Pancreas (tissue), 10 donors: ENCODE data around the gene COMMD3. TPM values are rescaled to one million over a fixed set of nuclear protein-coding genes. Genes with fewer than 3 reads are reported as not detected.

Experiments used
- ATAC-seq, 4 donors: fragments of 200-7000 bp; cut with Tn5 transposase; one replicate each; pipeline versions ENCODE4 v1.8.0 to v1.9.1; 2020; ENCODE audit warnings: mild to moderate bottlenecking in 4 of 4, moderate library complexity in 4 of 4
- DNase-seq, 6 donors: peaks; one replicate each; pipeline ENCODE4 v3.0.0-alpha.2; 2020
- FAIRE-seq: peaks from 2 replicates; lab custom pipeline; 2012; peaks lifted over from hg19 to GRCh38; lab: Jason Lieb, UNC
- H3K27ac ChIP-seq, 4 donors: fragments of 200-600 bp; sonication (generic); 1 replicate in 3 of 4; 2 replicates in 1 of 4; pipeline versions ENCODE4 v1.5.0 to v1.8.0; 2020
- H3K27me3 ChIP-seq, 4 donors: fragments of 200-600 bp; one replicate each; pipeline ENCODE4 v1.8.0; 2021
- H3K36me3 ChIP-seq, 3 donors: fragments of 200-600 bp; sonication (generic) in 1 of 3; one replicate each; pipeline versions ENCODE4 v1.5.0 to v1.8.0; 2020 to 2021
- H3K4me1 ChIP-seq, 3 donors: fragments of 200-600 bp; one replicate each; pipeline ENCODE4 v1.8.0; 2021
- H3K4me3 ChIP-seq, 4 donors: fragments of 200-600 bp; sonication (generic) in 2 of 4; one replicate each; pipeline versions ENCODE4 v1.5.0 to v1.8.0; 2020 to 2021
- H3K9me3 ChIP-seq, 4 donors: fragments of 200-600 bp; one replicate each; pipeline ENCODE4 v1.8.0; 2021
- WGBS, 2 donors: extraction: QIAGEN DNeasy Blood & Tissue Kit; methylation state at CpG; one replicate each; pipeline ENCODE4 v1.1.7; 2013; 5-methylcytosine and 5-hydroxymethylcytosine counted together
- intact Hi-C, 3 donors: fragments of 100-400 bp; cut with DNase I; formaldehyde crosslinking; loops; one replicate each; pipeline versions ENCODE4 v1.11.1 to v1.14.2; 2022
- polyA plus RNA-seq, 2 donors: library from polyadenylated mRNA; stranded (reverse); fragments of 200-250 nt; gene quantifications; one replicate each; pipeline ENCODE4 v1.2.3, GENCODE V29; 2013
- total RNA-seq, 6 donors: library from RNA; stranded (reverse); fragmentation: NEBNext Ultra II Directional in 4 of 6; extraction: Animal tissue kit (Norgen Biotek cat#: 25700) in 4 of 6; gene quantifications; one replicate each; pipeline versions ENCODE4 v1.2.1 to v1.2.4, GENCODE V29; 2021 to 2023
- TF ChIP-seq, protein P1 (sequence below), 4 donors: fragments of 200-600 bp; sonication (generic) in 3 of 4; IDR thresholded peaks; one replicate each; pipeline versions ENCODE4 v1.5.0 to v1.8.0; 2021; ENCODE audit warnings: antibody characterized with exemption in 4 of 4
- donor health status: healthy with polysubstance abuse.
- donor health status: DM: no; HTN: no; CAD: no; lungs with moderate emphysema.
- donor health status: DM: no; HTN: no; CAD: no.
- donor health status: control.
- donor health status: control.
- donor health status: Bipolar disorder and iron deficiency.
- donor health status: DM: yes; HTN: yes; CAD: no.
- donor health status: DM: no; HTN: no; CAD: no.
- donor health status: DM: no; HTN: no; CAD: no.
- donor health status: DM: yes; HTN: yes; CAD: no.

The COMMD3 gene
- total and polyA plus RNA-seq, 8 donors, result 27.9 to 60.4 (median 38.7) TPM

DNA sequence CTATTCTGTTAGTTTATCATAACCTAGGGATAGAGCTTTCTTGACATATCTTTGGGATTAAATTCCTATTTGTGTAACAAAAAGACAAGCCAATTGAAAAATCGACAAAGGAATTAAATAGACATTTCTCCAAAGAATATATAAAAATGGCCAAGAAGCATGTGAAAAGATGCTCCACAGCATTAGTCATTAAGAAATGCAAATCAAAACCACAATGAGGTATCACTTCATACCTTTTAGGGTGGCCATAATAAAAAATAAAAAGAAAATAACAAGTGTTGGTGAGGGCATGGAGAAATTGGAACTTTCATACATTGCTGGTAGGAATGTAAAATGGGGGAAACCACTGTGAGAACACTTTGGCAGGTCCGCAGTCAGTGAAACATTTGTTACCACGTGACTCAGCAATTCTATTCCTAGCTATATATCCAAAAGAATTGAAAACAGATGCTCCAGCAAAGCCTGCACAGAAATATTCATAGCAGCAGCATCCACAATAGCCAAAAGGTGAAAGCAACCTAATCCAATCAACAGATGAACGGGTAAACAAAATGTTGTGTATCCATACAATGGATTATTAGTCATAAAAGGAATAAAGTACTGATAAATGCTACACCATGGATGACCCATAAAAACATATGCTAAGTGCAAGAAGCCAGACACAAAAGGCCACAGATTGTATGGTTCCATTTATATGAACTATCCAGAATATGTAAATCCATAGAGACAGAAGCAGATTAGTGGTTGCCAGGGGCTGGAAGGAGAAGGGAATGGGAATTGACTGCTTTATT lies 49.7 kb downstream of the COMMD3 start:
- no peak for ATAC-seq
- Histone ChIP-seq H3K36me3 (no peaks in the 10 kb centered on the region), H3K27me3 (peaks cover 0 to 4% (median 0%) of the 10 kb centered on the region in 4 donors), H3K9me3 (no peaks in the 10 kb centered on the region), H3K27ac (no peak overlapping the region), H3K4me1 (no peaks in the 10 kb centered on the region), H3K4me3 (no peak overlapping the region)
- FAIRE-seq, result no peak
- TF ChIP-seq, protein P1, sequence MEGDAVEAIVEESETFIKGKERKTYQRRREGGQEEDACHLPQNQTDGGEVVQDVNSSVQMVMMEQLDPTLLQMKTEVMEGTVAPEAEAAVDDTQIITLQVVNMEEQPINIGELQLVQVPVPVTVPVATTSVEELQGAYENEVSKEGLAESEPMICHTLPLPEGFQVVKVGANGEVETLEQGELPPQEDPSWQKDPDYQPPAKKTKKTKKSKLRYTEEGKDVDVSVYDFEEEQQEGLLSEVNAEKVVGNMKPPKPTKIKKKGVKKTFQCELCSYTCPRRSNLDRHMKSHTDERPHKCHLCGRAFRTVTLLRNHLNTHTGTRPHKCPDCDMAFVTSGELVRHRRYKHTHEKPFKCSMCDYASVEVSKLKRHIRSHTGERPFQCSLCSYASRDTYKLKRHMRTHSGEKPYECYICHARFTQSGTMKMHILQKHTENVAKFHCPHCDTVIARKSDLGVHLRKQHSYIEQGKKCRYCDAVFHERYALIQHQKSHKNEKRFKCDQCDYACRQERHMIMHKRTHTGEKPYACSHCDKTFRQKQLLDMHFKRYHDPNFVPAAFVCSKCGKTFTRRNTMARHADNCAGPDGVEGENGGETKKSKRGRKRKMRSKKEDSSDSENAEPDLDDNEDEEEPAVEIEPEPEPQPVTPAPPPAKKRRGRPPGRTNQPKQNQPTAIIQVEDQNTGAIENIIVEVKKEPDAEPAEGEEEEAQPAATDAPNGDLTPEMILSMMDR (IDR thresholded peaks at IDR 0.05), result no peak
- intact Hi-C loops, result no loop called here
- no peak for DNase-seq
- 80 to 81% methylated on average over 4 of the region's 4 CpGs for WGBS, 2 donors

DNA sequence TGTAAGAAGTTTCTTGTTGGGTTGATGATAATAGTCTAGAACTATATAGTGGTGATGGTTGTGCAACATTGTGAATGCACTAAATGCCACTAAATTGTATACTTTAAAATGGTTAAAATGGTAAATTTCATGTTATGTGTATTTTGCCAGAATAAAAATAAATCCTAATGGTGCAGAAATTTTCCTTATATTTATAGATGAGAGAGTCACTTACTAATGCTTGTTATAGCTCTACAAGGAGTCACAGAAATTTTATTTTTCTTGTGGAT lies 50.2 kb downstream of the COMMD3 start:
- Histone ChIP-seq H3K4me3 (no peak overlapping the region), H3K9me3 (no peaks in the 10 kb centered on the region), H3K27ac (no peak overlapping the region), H3K36me3 (no peaks in the 10 kb centered on the region), H3K27me3 (peaks cover 0 to 4% (median 0%) of the 10 kb centered on the region in 4 donors), H3K4me1 (no peaks in the 10 kb centered on the region)
- DNase-seq (no peak), FAIRE-seq (no peak), ATAC-seq (no peak)
- intact Hi-C loops, result no loop called here
- TF ChIP-seq, protein P1 (IDR thresholded peaks at IDR 0.05), result no peak

DNA sequence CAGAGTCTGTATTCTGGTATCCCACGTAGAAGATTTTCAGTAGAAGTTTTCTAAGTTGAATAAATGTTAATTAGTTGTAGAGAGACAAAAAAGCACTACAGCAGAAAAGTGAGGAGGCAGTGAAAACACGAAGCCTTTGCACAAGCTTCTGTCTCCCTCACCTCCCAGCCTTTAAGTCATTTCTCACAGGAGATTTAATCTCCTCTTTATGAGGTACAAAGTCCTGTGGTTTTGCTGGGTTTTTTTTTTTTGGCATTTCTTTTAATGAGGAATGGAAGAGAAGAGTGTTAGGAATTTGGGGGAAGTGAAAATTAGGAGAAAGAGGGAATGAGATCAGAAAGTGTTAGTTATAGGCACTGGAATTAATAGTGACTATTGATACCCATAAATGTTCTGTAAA lies 50.6 kb downstream of the COMMD3 start:
- no peak for DNase-seq
- Histone ChIP-seq H3K36me3 (no peaks in the 10 kb centered on the region), H3K4me3 (no peak overlapping the region), H3K27ac (no peak overlapping the region), H3K27me3 (peaks cover 0 to 4% (median 0%) of the 10 kb centered on the region in 4 donors), H3K9me3 (no peaks in the 10 kb centered on the region), H3K4me1 (peaks cover 0 to 2% (median 0%) of the 10 kb centered on the region in 3 donors)
- TF ChIP-seq, protein P1 (IDR thresholded peaks at IDR 0.05), result no peak
- intact Hi-C loops, result no loop called here
- WGBS, 2 donors, result 58 to 78% methylated on average over 2 of the region's 2 CpGs
- no peak for FAIRE-seq
- no peak for ATAC-seq

DNA sequence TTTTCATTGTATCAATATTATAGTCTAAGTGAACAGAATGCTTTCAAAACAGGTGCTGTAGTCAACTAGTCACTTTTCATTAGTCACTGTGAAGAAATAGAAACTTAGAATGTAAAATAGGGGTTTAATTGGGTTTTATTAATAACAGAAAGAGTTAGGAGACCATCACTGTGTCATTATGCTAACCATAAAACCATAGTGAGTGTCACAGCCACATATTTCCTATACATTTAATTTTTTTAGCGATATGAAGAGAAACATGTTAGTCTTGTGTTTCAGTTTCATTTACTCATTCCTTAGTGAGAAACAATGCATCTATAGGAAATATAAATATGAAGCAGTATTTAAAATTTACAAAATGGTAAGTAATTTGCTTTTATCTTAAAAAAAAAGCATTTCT lies 51.3 kb downstream of the COMMD3 start:
- Histone ChIP-seq H3K27me3 (peaks cover 0 to 4% (median 0%) of the 10 kb centered on the region in 4 donors), H3K36me3 (no peaks in the 10 kb centered on the region), H3K27ac (no peak overlapping the region), H3K4me3 (no peak overlapping the region), H3K9me3 (no peaks in the 10 kb centered on the region), H3K4me1 (peaks cover 0 to 4% (median 0%) of the 10 kb centered on the region in 3 donors)
- 96 to 100% methylated on average over 1 of the region's 1 CpG for WGBS, 2 donors
- TF ChIP-seq, protein P1 (IDR thresholded peaks at IDR 0.05), result no peak
- intact Hi-C loops, result no loop called here
- FAIRE-seq (no peak), ATAC-seq (no peak), DNase-seq (no peak)

DNA sequence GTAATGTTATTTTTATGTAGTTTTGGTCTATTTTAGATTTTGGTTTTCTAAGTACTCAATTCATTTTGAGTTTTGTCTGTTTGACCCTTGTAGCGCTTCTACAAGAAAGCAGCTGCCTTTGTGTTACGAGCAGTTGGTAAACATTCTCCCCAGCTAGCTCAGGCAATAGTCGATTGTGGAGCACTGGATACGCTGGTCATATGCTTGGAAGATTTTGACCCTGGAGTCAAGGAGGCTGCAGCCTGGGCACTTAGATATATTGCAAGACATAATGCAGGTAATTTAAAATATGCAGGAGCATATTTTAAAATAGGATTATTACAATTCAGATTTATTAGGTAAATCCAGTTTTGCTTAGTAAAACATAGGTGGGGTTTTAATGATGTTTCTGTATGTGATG lies 52.2 kb downstream of the COMMD3 start:
- 87% methylated on average over 4 of the region's 4 CpGs for WGBS, 2 donors
- intact Hi-C loops, result no loop called here
- Histone ChIP-seq H3K36me3 (no peaks in the 10 kb centered on the region), H3K27ac (no peak overlapping the region), H3K27me3 (peaks cover 0 to 4% (median 0%) of the 10 kb centered on the region in 4 donors), H3K4me3 (no peak overlapping the region), H3K9me3 (no peaks in the 10 kb centered on the region), H3K4me1 (peaks cover 0 to 4% (median 0%) of the 10 kb centered on the region in 3 donors)
- no peak for FAIRE-seq
- ATAC-seq, result no peak
- TF ChIP-seq, protein P1 (IDR thresholded peaks at IDR 0.05), result no peak
- DNase-seq, result no peak
